Ectodermal cell (in vitro differentiated cells): ENCODE results near the gene GNG7.

ENCODE experiments used
- H3K27ac ChIP-seq: 2 replicates; pipeline ENCODE4 v1.7.0; 2013; ENCODE audit warnings: mild to moderate bottlenecking, low read depth, low read length; ENCODE audit not compliant: insufficient read depth, poor library complexity, severe bottlenecking
- H3K27me3 ChIP-seq: 2 replicates; pipeline ENCODE4 v1.7.0; 2013; ENCODE audit warnings: mild to moderate bottlenecking, low read length; ENCODE audit not compliant: insufficient read depth, control insufficient read depth, poor library complexity, severe bottlenecking
- H3K36me3 ChIP-seq: one replicate; pipeline ENCODE4 v1.7.0; 2013; ENCODE audit warnings: low read length; ENCODE audit not compliant: control insufficient read depth, insufficient read depth
- H3K4me1 ChIP-seq: one replicate; pipeline ENCODE4 v1.7.0; 2013; ENCODE audit warnings: low read length; ENCODE audit not compliant: control insufficient read depth, insufficient read depth
- H3K4me3 ChIP-seq: 2 replicates; pipeline ENCODE4 v1.7.0; 2013; ENCODE audit warnings: low read depth, low read length, control low read depth; ENCODE audit not compliant: insufficient read depth
- H3K9me3 ChIP-seq: 2 replicates; pipeline ENCODE4 v1.7.0; 2013; ENCODE audit warnings: mild to moderate bottlenecking, low read length, moderate library complexity; ENCODE audit not compliant: control insufficient read depth
- WGBS, 2 experiments: methylation state at CpG; one replicate each; pipeline ENCODE4 v1.1.7; 2013; ENCODE audit warnings: missing lambda C conversion rate in 2 of 2; 5-methylcytosine and 5-hydroxymethylcytosine counted together

The GNG7 gene

DNA sequence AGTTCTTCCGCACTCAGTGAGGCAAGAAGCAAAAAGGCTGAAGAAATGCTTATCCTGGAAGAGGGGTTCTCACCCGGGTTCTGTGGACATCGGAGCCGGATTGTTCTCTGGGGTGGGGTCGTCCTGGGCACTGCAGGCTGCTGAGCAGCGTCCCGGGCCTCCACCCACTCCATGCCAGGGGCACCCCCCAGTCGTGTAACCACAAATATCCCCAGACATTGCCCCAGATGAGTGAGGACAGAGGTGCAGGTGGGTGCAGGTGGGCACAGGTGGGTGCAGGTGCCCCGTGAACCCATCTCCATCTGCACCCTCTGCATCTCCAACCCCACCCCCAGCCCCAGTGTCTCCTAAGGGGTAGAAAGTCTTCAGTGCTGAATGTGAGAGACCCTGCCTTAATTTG, 67.5 kb downstream of the GNG7 start:
- WGBS, 2 experiments, result 90 to 93% methylated on average over 9 of the region's 9 CpGs
- Histone ChIP-seq H3K36me3 (no peaks in the 10 kb centered on the region), H3K4me3 (no peak overlapping the region), H3K9me3 (no peaks in the 10 kb centered on the region), H3K4me1 (no peaks in the 10 kb centered on the region), H3K27ac (no peak overlapping the region), H3K27me3 (peaks cover 6% of the 10 kb centered on the region)

GRCh38 chr19:2634228-2634951, 68.1 kb downstream of the GNG7 start:
- Histone ChIP-seq H3K27me3 (peaks cover 6% of the 10 kb centered on the region), H3K27ac (no peak overlapping the region), H3K9me3 (no peaks in the 10 kb centered on the region), H3K36me3 (no peaks in the 10 kb centered on the region), H3K4me1 (no peaks in the 10 kb centered on the region), H3K4me3 (no peak overlapping the region)
- WGBS, 2 experiments, result 89 to 93% methylated on average over 28 of the region's 28 CpGs

- H3K4me1 ChIP-seq, result no peaks in the 10 kb centered on the region
- H3K27me3 ChIP-seq, result peaks cover 6% of the 10 kb centered on the region
- H3K36me3 ChIP-seq, result no peaks in the 10 kb centered on the region
- H3K9me3 ChIP-seq, result no peaks in the 10 kb centered on the region
- WGBS, 2 experiments, result 89 to 91% methylated on average over 12 of the region's 12 CpGs
- H3K27ac ChIP-seq, result no peak overlapping the region
- H3K4me3 ChIP-seq, result no peak overlapping the region
Observed at GRCh38 chr19:2633693-2634075, 68.8 kb downstream of the GNG7 start.

DNA sequence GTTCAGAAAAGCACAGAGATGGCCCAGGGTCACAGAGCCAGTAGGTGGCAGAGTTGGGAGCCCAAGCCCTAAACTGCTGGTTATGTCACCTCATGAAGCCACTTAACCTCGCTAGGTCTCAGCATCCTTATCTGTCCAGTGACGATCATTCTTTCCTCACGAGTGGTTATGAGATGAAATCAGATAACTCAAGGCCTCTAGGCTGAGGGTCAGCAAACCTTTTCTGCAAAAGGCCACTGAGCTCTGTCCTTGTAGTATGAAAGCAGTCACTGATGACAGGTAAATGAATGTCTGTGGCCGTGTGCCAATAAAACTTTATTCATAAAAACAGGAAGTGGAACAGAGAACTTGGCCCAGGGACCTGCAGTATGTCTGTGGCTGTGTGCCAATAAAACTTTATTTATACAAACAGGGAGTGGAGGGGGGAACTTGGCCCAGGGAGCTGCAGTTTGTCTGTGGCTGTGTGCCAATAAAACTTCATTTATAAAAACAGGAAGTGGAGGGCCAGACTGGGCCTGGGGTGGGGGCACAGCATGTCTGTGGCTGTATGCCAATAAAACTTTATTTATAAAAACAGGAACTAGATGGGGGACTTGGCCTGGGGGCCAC, 71.2 kb downstream of the GNG7 start:
- no peaks in the 10 kb centered on the region for H3K9me3 ChIP-seq

DNA sequence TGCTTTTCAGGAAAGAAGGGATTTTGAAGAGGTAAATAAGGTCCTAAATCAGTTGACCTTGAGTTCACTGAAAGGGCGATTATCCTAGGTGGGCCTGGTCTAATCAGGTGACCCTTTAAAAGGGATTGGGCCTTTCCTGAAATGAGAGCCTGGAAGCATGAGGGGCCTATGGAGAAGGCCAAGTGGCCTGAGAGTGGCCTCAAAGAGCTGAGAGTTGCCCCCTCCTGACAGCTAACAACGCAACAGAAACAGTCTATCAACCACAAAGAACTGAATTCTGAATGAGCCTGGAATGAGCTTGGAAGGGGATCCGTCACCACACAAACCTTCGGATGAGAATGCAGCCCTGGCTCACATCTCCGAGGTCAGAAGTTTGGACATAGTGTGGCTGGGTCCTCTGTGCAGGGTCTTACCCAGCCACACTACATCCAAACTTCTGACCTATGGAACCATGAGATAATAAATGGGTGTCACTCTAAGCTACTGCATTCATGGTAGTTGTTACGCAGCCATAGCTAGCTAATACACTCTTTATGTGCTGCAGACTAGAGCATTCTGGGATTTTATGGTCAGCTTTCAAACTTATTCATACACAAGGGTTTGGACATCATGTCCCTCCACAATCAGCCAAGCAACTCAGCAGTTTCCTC, 72.0 kb downstream of the GNG7 start:
- 92 to 94% methylated on average over 6 of the region's 6 CpGs for whole genome bisulfite sequencing, 2 experiments
- no peak overlapping the region for H3K27ac ChIP-seq
- H3K4me1 ChIP-seq, result no peaks in the 10 kb centered on the region
- H3K27me3 ChIP-seq, result no peaks in the 10 kb centered on the region
- H3K9me3 ChIP-seq, result no peaks in the 10 kb centered on the region
- H3K4me3 ChIP-seq, result no peak overlapping the region
- H3K36me3 ChIP-seq, result no peaks in the 10 kb centered on the region

More for the DNA sequence above, 71.2 kb downstream of the GNG7 start:
- WGBS, 2 experiments, result 96 to 98% methylated on average over 4 of the region's 4 CpGs
- H3K36me3 ChIP-seq, result no peaks in the 10 kb centered on the region
- no peaks in the 10 kb centered on the region for H3K4me1 ChIP-seq
- H3K27me3 ChIP-seq, result no peaks in the 10 kb centered on the region
- H3K27ac ChIP-seq, result no peak overlapping the region
- no peak overlapping the region for H3K4me3 ChIP-seq

GRCh38 chr19:2629491-2630351, 72.8 kb downstream of the GNG7 start:
- Histone ChIP-seq H3K27ac (no peak overlapping the region), H3K36me3 (no peaks in the 10 kb centered on the region), H3K4me3 (no peak overlapping the region), H3K27me3 (no peaks in the 10 kb centered on the region), H3K4me1 (no peaks in the 10 kb centered on the region), H3K9me3 (no peaks in the 10 kb centered on the region)
- WGBS, 2 experiments, result 94 to 95% methylated on average over 16 of the region's 16 CpGs

DNA sequence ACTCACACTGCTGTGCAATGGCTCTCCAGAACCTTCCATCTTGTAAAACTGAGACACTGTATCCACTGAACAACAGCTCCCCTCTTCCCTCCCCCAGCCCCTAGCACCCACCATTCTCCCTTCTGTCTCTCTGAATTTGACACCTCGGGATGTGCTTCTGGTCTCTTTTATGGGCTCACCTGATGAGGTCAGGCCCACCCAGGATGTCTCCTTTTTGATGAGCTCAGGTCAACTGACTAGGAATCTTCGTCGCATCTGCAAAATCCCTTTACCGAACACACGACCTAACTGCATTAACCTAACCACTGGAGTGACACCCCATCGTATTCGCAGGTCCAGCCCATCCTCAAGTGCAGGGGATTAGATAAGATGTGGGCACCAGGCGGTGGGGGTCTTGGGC, 73.9 kb downstream of the GNG7 start:
- Histone ChIP-seq H3K36me3 (no peaks in the 10 kb centered on the region), H3K4me3 (no peak overlapping the region), H3K27ac (no peak overlapping the region), H3K4me1 (no peaks in the 10 kb centered on the region), H3K9me3 (no peaks in the 10 kb centered on the region), H3K27me3 (no peaks in the 10 kb centered on the region)
- WGBS, 2 experiments, result 94 to 95% methylated on average over 8 of the region's 8 CpGs

- Histone ChIP-seq H3K27me3 (no peaks in the 10 kb centered on the region), H3K9me3 (no peaks in the 10 kb centered on the region), H3K27ac (no peak overlapping the region), H3K4me3 (no peak overlapping the region), H3K36me3 (no peaks in the 10 kb centered on the region), H3K4me1 (no peaks in the 10 kb centered on the region)
- 90 to 93% methylated on average over 7 of the region's 7 CpGs for WGBS, 2 experiments
Observed at GRCh38 chr19:2627855-2628254, 74.6 kb downstream of the GNG7 start.

DNA sequence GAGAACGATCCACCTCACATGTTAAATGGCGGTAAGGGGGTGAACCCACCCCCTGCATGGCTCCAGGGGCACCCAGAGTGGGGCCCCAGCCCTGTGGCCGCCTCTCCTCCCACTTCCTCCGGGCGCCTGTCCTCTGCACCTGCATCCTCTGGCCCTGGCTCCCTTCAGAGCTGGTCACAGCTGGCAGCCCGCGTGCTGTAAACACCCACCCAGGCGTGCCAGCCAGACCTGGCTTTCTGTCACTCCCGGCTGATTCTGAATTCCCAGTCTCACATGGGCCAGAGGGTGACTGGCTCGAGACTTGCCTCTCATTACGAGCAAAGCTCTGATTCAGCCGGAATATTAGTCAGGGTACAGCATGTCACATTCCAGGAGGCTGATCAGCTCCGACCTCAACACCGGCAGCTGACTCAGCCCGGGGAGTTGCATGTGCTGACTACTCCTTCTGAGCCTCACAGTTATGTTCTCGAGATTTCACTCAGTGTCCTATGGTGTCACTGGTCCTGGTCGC, 75.1 kb downstream of the GNG7 start:
- WGBS, 2 experiments, result 87 to 88% methylated on average over 17 of the region's 17 CpGs
- no peaks in the 10 kb centered on the region for H3K36me3 ChIP-seq
- no peaks in the 10 kb centered on the region for H3K27me3 ChIP-seq
- H3K9me3 ChIP-seq, result no peaks in the 10 kb centered on the region
- H3K4me1 ChIP-seq, result no peaks in the 10 kb centered on the region
- no peak overlapping the region for H3K4me3 ChIP-seq
- H3K27ac ChIP-seq, result no peak overlapping the region
